Transverse colon (tissue), 3 donors: ENCODE results near the gene TMEM53.

ENCODE experiments used
- EP300 ChIP-seq: sonication (generic); formaldehyde crosslinking; IDR thresholded peaks from one replicate; pipeline ENCODE4 v1.6.1; 2017; ENCODE audit warnings: antibody characterized with exemption, low read depth
- TF ChIP-seq, protein P1 (sequence below), 5 experiments: fragments of 200-600 bp in 3 of 5; fragments of 450-650 bp in 2 of 5; sonication (generic) in 3 of 5; IDR thresholded peaks; 1 replicate in 2 of 5; 2 replicates in 3 of 5; pipeline ENCODE4 v1.5.1; 2016 to 2017; ENCODE audit warnings: antibody characterized with exemption in 5 of 5, inconsistent platforms in 3 of 5, mild to moderate bottlenecking in 2 of 5, moderate library complexity in 1 of 5

DNA sequence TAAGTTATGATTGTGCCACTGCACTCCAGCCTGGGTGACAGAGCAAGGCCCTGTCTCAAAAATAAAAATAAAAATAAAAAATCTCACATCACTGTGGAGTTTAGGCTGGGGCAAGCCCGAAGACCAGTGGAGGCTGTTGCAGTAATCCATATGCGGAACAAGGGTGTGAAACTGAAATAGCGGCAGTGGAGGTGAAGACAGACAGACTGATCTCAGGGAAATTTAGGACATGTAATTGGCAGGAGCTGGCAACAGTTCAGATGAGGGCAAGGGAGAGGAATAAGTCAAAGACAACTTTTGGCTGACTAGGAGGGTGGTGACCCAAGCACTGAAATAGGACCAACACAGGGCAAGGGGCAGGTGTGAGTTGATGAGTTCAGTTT is 8.6 kb upstream of the TMEM53 start:
- TF ChIP-seq, protein P1, sequence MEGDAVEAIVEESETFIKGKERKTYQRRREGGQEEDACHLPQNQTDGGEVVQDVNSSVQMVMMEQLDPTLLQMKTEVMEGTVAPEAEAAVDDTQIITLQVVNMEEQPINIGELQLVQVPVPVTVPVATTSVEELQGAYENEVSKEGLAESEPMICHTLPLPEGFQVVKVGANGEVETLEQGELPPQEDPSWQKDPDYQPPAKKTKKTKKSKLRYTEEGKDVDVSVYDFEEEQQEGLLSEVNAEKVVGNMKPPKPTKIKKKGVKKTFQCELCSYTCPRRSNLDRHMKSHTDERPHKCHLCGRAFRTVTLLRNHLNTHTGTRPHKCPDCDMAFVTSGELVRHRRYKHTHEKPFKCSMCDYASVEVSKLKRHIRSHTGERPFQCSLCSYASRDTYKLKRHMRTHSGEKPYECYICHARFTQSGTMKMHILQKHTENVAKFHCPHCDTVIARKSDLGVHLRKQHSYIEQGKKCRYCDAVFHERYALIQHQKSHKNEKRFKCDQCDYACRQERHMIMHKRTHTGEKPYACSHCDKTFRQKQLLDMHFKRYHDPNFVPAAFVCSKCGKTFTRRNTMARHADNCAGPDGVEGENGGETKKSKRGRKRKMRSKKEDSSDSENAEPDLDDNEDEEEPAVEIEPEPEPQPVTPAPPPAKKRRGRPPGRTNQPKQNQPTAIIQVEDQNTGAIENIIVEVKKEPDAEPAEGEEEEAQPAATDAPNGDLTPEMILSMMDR (IDR thresholded peaks at IDR 0.05), result no peak
- no peak for TF ChIP-seq EP300
